ENCODE data around the gene MPC2.

DNA sequence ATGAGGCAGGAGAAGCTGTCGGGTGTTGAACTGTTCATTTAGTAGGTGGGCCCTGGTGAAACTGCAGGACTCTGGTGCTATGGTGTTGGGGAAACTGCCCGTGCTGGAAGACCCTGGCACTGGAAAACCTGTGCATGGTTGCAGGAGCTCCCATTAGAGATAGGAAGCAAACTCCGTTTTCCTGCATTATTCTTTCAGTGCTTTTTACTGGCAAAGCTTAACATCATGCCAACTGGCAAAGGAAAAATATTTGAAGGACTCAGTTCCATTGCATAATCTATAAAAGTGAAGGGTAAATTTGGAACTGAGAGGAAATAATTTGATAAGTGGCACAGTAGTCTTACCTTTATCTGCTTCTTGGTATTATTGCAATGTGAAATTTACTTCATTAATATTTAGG is 31.7 kb upstream of the MPC2 start:
- TF ChIP-seq, protein P1, sequence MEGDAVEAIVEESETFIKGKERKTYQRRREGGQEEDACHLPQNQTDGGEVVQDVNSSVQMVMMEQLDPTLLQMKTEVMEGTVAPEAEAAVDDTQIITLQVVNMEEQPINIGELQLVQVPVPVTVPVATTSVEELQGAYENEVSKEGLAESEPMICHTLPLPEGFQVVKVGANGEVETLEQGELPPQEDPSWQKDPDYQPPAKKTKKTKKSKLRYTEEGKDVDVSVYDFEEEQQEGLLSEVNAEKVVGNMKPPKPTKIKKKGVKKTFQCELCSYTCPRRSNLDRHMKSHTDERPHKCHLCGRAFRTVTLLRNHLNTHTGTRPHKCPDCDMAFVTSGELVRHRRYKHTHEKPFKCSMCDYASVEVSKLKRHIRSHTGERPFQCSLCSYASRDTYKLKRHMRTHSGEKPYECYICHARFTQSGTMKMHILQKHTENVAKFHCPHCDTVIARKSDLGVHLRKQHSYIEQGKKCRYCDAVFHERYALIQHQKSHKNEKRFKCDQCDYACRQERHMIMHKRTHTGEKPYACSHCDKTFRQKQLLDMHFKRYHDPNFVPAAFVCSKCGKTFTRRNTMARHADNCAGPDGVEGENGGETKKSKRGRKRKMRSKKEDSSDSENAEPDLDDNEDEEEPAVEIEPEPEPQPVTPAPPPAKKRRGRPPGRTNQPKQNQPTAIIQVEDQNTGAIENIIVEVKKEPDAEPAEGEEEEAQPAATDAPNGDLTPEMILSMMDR (IDR thresholded peaks at IDR 0.05) = no peak
- no peak for TF ChIP-seq POLR2A (IDR thresholded peaks at IDR 0.05)

Measured in vagina (tissue), 2 donors.